GM23338 (cell line): ENCODE data around the gene RNU5B-1. TPM values are rescaled to one million over a fixed set of nuclear protein-coding genes. Genes with fewer than 3 reads are reported as not detected.

ENCODE experiments used
- ATAC-seq: fragments of 200-7000 bp; cut with Tn5 transposase; 3 replicates; pipeline ENCODE4 v1.9.1; 2020
- DNase-seq: peaks from one replicate; pipeline ENCODE4 v3.0.0-alpha.2; 2015; ENCODE audit warnings: low spot score
- H2AFZ ChIP-seq: fragments of 200-600 bp; sonication (generic); 2 replicates; pipeline ENCODE4 v1.8.0; 2016; ENCODE audit warnings: antibody characterized with exemption, mild to moderate bottlenecking, moderate library complexity
- H3F3A ChIP-seq: fragments of 200-600 bp; sonication (generic); replicated peaks from 2 replicates; pipeline ENCODE4 v1.8.0; 2017; ENCODE audit warnings: antibody characterized with exemption, mixed run types, low read depth
- H3K27ac ChIP-seq: fragments of 200-600 bp; sonication (generic); 2 replicates; pipeline ENCODE4 v1.6.1; 2016; ENCODE audit warnings: low read depth
- H3K27me3 ChIP-seq: fragments of 200-600 bp; sonication (generic); 2 replicates; pipeline ENCODE4 v1.8.0; 2016; ENCODE audit warnings: mild to moderate bottlenecking, mixed run types, moderate library complexity; ENCODE audit not compliant: insufficient read depth
- H3K36me3 ChIP-seq: fragments of 200-600 bp; sonication (generic); 2 replicates; pipeline ENCODE4 v1.8.0; 2016; ENCODE audit warnings: mild to moderate bottlenecking; ENCODE audit not compliant: insufficient read depth
- H3K4me1 ChIP-seq: fragments of 200-600 bp; sonication (generic); 2 replicates; pipeline ENCODE4 v1.8.0; 2016; ENCODE audit warnings: mild to moderate bottlenecking, moderate library complexity; ENCODE audit not compliant: insufficient read depth
- H3K4me2 ChIP-seq: fragments of 200-600 bp; sonication (generic); 2 replicates; pipeline ENCODE4 v1.7.1; 2017; ENCODE audit warnings: mixed run types
- H3K4me3 ChIP-seq: fragments of 200-600 bp; sonication (generic); 2 replicates; pipeline ENCODE4 v1.6.1; 2016; ENCODE audit warnings: mixed run types
- H3K79me2 ChIP-seq: fragments of 200-600 bp; sonication (generic); replicated peaks from 2 replicates; pipeline ENCODE4 v1.8.0; 2017; ENCODE audit warnings: mild to moderate bottlenecking; ENCODE audit not compliant: insufficient read depth
- H3K9me2 ChIP-seq: fragments of 200-600 bp; sonication (generic); 2 replicates; pipeline ENCODE4 v1.8.0; 2017; ENCODE audit not compliant: insufficient read depth
- H4K20me1 ChIP-seq: fragments of 200-600 bp; sonication (generic); replicated peaks from 2 replicates; pipeline ENCODE4 v1.8.0; 2017; ENCODE audit warnings: mild to moderate bottlenecking; ENCODE audit not compliant: insufficient read depth
- H3K27ac Mint-ChIP-seq: 2 replicates; pipeline ENCODE4 v1.8.0; 2020; ENCODE audit warnings: inconsistent platforms, mild to moderate bottlenecking, moderate library complexity, mixed read lengths
- H3K27me3 Mint-ChIP-seq: 3 replicates; pipeline ENCODE4 v1.8.0; 2022; ENCODE audit warnings: low read depth, mild to moderate bottlenecking, moderate library complexity, mixed read lengths, inconsistent platforms; ENCODE audit not compliant: insufficient read depth, poor library complexity
- H3K36me3 Mint-ChIP-seq: 3 replicates; pipeline ENCODE4 v1.8.0; 2021; ENCODE audit warnings: low read depth, mild to moderate bottlenecking, inconsistent platforms, moderate library complexity, mixed read lengths
- H3K4me1 Mint-ChIP-seq: 3 replicates; pipeline ENCODE4 v1.8.0; 2020; ENCODE audit warnings: mild to moderate bottlenecking, inconsistent platforms, mixed read lengths
- H3K4me3 Mint-ChIP-seq: 3 replicates; pipeline ENCODE4 v1.8.0; 2021; ENCODE audit warnings: moderate library complexity, mild to moderate bottlenecking, inconsistent platforms, mixed read lengths
- H3K9me3 Mint-ChIP-seq: 3 replicates; pipeline ENCODE4 v1.8.0; 2020; ENCODE audit warnings: moderate library complexity, mild to moderate bottlenecking, inconsistent platforms, mixed read lengths
- CREB1 ChIP-seq: fragments of 250-450 bp; sonication (Bioruptor Pico); IDR thresholded peaks from 2 replicates; pipeline ENCODE4 v1.5.0; 2020; ENCODE audit warnings: low read depth, mild to moderate bottlenecking, moderate library complexity
- EZH2 ChIP-seq: fragments of 200-600 bp; sonication (generic); IDR thresholded peaks from one replicate; pipeline ENCODE4 v1.8.0; 2017; ENCODE audit warnings: antibody characterized with exemption, mild to moderate bottlenecking, low read depth; ENCODE audit not compliant: unreplicated experiment
- NANOG ChIP-seq: IDR thresholded peaks from 2 replicates; pipeline ENCODE4 v1.6.1; 2016; ENCODE audit warnings: antibody characterized with exemption, borderline replicate concordance
- polyA plus RNA-seq: library from polyadenylated mRNA; unstranded; fragments of >200 nt; fragmentation: Nextera tagmentation; extraction: Ambion mirVana; gene quantifications from 2 replicates; pipeline ENCODE4 v1.2.1, GENCODE V29; 2016
- total RNA-seq: library from RNA; depleted of rRNA; stranded (reverse); fragments of >200 nt; shearing (Covaris generic); gene quantifications from 2 replicates; pipeline ENCODE4 v1.2.3, GENCODE V29; 2014
- TF ChIP-seq, protein P1 (sequence below), 2 experiments: fragments of 200-600 bp in 1 of 2; sonication (generic) in 1 of 2; conservative IDR thresholded peaks; 2 replicates each; pipeline versions ENCODE4 v1.5.1 to v1.6.1; 2016 to 2017; ENCODE audit warnings: antibody characterized with exemption in 2 of 2, low read depth in 2 of 2, mild to moderate bottlenecking in 2 of 2, moderate library complexity in 1 of 2
- TF ChIP-seq, protein P2 (sequence below): IDR thresholded peaks from one replicate; pipeline ENCODE4 v1.6.1; 2018; ENCODE audit warnings: antibody characterized with exemption; ENCODE audit not compliant: unreplicated experiment
- TF ChIP-seq, protein P3 (sequence below): fragments of 250-450 bp; sonication (Bioruptor Pico); IDR thresholded peaks from 2 replicates; pipeline ENCODE4 v1.5.0; 2020; ENCODE audit warnings: mild to moderate bottlenecking, moderate library complexity

The RNU5B-1 gene
- total and polyA plus RNA-seq, 2 experiments from 2014 or later: not detected

DNA sequence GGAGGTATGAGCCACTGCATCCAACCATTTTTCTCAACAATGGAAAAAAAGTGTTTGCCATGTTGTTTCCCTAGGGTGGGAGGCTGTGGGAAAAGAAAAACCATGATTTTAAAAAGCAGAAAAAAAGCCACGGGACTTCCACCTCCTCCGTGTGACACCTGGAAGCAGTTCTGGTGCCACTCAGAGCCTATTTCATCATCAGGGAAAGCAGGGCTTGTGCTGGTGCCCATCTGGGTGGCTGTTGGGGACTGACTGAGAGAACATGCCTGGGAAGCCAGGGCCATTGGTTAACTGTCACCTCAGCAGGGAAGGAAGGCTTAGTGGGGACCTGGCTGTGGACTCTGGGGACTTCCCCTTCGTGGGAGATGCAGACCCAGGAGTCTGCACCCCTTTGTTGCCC, 7.3 kb downstream of the RNU5B-1 start:
- no peaks in the 10 kb centered on the region for H3K9me2 ChIP-seq
- H3K27me3 Mint-ChIP-seq: peaks cover 8% of the 10 kb centered on the region
- H3K9me3 Mint-ChIP-seq: no peaks in the 10 kb centered on the region
- H3K27me3 ChIP-seq: no peaks in the 10 kb centered on the region
- H3K36me3 Mint-ChIP-seq: no peaks in the 10 kb centered on the region
- H3K4me1 Mint-ChIP-seq: peaks cover 19% of the 10 kb centered on the region
- H3K27ac Mint-ChIP-seq: no peak overlapping the region
- no peaks in the 10 kb centered on the region for H3K79me2 ChIP-seq
- no peaks in the 10 kb centered on the region for H4K20me1 ChIP-seq
- DNase-seq (no peak), ATAC-seq (no peak)
- no peak overlapping the region for H3K4me3 ChIP-seq
- H3K4me1 ChIP-seq: peaks cover 13% of the 10 kb centered on the region
- no peak overlapping the region for H3K4me2 ChIP-seq
- H3K4me3 Mint-ChIP-seq: no peak overlapping the region
- TF ChIP-seq, protein P1, sequence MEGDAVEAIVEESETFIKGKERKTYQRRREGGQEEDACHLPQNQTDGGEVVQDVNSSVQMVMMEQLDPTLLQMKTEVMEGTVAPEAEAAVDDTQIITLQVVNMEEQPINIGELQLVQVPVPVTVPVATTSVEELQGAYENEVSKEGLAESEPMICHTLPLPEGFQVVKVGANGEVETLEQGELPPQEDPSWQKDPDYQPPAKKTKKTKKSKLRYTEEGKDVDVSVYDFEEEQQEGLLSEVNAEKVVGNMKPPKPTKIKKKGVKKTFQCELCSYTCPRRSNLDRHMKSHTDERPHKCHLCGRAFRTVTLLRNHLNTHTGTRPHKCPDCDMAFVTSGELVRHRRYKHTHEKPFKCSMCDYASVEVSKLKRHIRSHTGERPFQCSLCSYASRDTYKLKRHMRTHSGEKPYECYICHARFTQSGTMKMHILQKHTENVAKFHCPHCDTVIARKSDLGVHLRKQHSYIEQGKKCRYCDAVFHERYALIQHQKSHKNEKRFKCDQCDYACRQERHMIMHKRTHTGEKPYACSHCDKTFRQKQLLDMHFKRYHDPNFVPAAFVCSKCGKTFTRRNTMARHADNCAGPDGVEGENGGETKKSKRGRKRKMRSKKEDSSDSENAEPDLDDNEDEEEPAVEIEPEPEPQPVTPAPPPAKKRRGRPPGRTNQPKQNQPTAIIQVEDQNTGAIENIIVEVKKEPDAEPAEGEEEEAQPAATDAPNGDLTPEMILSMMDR (conservative IDR thresholded peaks at IDR 0.05; ENCODE audit: low read depth in 2 of 2): no peak
- TF ChIP-seq NANOG: no peak
- TF ChIP-seq, protein P2, sequence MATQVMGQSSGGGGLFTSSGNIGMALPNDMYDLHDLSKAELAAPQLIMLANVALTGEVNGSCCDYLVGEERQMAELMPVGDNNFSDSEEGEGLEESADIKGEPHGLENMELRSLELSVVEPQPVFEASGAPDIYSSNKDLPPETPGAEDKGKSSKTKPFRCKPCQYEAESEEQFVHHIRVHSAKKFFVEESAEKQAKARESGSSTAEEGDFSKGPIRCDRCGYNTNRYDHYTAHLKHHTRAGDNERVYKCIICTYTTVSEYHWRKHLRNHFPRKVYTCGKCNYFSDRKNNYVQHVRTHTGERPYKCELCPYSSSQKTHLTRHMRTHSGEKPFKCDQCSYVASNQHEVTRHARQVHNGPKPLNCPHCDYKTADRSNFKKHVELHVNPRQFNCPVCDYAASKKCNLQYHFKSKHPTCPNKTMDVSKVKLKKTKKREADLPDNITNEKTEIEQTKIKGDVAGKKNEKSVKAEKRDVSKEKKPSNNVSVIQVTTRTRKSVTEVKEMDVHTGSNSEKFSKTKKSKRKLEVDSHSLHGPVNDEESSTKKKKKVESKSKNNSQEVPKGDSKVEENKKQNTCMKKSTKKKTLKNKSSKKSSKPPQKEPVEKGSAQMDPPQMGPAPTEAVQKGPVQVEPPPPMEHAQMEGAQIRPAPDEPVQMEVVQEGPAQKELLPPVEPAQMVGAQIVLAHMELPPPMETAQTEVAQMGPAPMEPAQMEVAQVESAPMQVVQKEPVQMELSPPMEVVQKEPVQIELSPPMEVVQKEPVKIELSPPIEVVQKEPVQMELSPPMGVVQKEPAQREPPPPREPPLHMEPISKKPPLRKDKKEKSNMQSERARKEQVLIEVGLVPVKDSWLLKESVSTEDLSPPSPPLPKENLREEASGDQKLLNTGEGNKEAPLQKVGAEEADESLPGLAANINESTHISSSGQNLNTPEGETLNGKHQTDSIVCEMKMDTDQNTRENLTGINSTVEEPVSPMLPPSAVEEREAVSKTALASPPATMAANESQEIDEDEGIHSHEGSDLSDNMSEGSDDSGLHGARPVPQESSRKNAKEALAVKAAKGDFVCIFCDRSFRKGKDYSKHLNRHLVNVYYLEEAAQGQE: no peak
- TF ChIP-seq CREB1 (CRISPR knock-in tag): no peak
- no peak for TF ChIP-seq EZH2
- TF ChIP-seq, protein P3, sequence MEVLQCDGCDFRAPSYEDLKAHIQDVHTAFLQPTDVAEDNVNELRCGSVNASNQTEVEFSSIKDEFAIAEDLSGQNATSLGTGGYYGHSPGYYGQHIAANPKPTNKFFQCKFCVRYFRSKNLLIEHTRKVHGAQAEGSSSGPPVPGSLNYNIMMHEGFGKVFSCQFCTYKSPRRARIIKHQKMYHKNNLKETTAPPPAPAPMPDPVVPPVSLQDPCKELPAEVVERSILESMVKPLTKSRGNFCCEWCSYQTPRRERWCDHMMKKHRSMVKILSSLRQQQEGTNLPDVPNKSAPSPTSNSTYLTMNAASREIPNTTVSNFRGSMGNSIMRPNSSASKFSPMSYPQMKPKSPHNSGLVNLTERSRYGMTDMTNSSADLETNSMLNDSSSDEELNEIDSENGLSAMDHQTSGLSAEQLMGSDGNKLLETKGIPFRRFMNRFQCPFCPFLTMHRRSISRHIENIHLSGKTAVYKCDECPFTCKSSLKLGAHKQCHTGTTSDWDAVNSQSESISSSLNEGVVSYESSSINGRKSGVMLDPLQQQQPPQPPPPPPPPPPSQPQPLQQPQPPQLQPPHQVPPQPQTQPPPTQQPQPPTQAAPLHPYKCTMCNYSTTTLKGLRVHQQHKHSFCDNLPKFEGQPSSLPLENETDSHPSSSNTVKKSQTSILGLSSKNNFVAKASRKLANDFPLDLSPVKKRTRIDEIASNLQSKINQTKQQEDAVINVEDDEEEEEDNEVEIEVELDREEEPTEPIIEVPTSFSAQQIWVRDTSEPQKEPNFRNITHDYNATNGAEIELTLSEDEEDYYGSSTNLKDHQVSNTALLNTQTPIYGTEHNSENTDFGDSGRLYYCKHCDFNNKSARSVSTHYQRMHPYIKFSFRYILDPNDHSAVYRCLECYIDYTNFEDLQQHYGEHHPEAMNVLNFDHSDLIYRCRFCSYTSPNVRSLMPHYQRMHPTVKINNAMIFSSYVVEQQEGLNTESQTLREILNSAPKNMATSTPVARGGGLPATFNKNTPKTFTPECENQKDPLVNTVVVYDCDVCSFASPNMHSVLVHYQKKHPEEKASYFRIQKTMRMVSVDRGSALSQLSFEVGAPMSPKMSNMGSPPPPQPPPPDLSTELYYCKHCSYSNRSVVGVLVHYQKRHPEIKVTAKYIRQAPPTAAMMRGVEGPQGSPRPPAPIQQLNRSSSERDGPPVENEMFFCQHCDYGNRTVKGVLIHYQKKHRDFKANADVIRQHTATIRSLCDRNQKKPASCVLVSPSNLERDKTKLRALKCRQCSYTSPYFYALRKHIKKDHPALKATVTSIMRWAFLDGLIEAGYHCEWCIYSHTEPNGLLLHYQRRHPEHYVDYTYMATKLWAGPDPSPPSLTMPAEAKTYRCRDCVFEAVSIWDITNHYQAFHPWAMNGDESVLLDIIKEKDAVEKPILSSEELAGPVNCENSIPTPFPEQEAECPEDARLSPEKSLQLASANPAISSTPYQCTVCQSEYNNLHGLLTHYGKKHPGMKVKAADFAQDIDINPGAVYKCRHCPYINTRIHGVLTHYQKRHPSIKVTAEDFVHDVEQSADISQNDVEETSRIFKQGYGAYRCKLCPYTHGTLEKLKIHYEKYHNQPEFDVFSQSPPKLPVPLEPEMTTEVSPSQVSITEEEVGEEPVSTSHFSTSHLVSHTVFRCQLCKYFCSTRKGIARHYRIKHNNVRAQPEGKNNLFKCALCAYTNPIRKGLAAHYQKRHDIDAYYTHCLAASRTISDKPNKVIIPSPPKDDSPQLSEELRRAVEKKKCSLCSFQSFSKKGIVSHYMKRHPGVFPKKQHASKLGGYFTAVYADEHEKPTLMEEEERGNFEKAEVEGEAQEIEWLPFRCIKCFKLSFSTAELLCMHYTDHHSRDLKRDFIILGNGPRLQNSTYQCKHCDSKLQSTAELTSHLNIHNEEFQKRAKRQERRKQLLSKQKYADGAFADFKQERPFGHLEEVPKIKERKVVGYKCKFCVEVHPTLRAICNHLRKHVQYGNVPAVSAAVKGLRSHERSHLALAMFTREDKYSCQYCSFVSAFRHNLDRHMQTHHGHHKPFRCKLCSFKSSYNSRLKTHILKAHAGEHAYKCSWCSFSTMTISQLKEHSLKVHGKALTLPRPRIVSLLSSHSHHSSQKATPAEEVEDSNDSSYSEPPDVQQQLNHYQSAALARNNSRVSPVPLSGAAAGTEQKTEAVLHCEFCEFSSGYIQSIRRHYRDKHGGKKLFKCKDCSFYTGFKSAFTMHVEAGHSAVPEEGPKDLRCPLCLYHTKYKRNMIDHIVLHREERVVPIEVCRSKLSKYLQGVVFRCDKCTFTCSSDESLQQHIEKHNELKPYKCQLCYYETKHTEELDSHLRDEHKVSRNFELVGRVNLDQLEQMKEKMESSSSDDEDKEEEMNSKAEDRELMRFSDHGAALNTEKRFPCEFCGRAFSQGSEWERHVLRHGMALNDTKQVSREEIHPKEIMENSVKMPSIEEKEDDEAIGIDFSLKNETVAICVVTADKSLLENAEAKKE (CRISPR knock-in tag): no peak
- H3K27ac ChIP-seq: no peak overlapping the region
- H3K36me3 ChIP-seq: no peaks in the 10 kb centered on the region
- H2AFZ ChIP-seq: peak overlapping the region; percentile 54; the same call in 1 of the 2 replicates
- H3F3A ChIP-seq: no peaks in the 10 kb centered on the region
